IPS-NIHi7 (cell line): ENCODE data around the gene EHBP1L1.
"Not testable (repeated sequence)": the region's sequence is repeated elsewhere in the genome, so short reads cannot be mapped to it uniquely, and the experiment has no call there.

Experiments
- DNase-seq: peaks from one replicate; pipeline ENCODE4 v3.0.0; 2012; ENCODE audit warnings: mixed read lengths; ENCODE audit errors: extremely low spot score

EHBP1L1 gene

DNA sequence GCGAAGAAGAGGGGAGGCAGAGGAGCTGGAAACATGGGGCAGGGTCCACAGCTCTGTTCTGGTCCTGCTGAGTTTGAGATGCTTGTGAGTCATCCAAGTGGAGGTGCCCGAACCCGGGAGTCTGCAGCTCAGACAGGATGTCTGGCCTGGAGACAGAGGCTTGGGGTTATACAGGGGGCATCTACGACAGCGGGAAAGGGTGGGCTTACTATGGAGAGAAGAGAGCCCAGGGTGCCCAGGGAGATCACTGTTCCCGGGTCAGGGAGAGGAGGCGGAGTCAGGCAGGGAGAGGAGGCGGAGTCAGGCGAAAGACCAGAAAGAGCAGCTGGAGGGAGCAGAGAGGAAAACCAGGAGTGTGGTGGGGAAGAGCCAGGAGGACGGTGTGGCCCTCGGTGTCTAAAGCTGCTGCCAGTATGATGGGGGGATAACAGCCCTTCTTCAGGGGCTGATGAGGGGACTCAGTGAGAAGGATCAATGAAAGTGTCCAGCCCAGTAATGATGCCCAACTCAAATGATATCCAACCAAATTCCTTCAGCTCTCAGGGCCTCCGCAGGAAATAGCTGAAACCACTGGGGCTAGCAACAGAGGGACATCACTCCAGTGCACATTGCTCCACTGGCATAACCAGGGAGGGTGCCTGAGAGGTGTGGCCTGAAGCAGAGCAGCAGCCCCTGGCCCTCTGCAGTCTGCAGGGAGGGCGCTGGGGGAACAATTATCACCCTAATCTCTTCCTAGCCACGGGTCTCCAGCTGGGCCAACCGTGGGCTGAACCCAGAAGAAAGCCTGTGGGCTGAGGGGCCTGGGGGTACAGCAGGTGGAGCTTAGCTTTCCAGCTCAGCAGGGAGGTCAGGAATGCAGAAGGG is 15.1 kb upstream of the EHBP1L1 start:
- peak; percentile 71 for DNase-seq

DNA sequence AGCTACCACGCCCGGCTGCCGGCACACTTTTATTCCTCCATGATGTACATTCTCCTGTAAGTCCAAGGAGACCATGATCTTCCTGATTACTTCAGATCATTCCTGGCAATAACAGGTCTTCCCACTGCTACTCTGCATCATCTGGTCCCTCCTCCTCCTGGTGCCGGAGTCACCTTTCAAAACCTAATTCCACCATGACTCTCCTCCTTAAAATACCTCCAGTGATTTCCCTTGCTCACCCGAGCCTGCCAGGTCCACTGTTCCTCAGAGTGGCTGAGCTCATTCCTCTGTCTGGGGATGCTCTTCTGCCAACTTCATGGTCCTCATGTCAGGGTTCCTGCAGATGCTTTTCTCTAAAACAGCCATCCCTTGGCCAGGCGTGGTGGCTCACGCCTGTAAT is 13.8 kb upstream of the EHBP1L1 start:
- DNase-seq = no peak

DNA sequence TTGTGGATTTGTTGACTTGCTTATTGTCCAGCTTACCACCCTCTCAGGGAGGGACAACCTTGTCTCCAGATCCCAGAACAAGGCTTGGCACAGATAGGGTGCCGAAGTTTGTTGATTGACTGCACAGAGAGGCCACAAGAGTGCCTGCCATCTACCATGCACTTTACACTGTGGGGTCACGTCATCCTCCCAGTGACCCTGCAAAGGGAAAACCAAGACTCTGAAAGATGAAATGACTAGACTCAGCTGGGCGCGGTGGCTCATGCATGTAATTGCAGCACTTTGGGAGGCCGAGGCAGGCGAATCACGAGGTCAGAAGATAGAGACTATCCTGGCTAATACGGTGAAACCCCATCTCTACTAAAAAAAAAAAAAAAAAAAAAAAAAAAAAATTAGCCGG is 13.1 kb upstream of the EHBP1L1 start:
- DNase-seq = no peak

DNA sequence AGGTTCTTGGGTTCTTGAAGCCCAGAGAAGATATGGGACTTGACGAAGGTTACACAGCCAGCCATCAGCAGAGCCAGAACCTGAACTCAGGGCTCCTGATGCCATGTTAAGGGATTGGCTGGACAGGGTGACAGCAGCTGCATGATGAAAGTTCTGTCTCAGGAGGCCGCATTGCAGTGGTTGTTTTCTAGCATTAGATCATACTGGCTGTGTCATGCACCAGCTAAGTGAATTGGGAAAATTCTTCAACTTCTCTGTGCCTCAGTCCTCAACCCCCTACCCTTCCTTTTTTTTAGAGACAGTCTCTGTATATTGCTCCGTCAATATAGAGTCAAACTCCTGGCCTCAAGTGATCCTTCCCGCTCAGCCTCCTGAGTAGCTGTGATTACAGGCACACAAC is 12.3 kb upstream of the EHBP1L1 start:
- no peak for DNase-seq

DNA sequence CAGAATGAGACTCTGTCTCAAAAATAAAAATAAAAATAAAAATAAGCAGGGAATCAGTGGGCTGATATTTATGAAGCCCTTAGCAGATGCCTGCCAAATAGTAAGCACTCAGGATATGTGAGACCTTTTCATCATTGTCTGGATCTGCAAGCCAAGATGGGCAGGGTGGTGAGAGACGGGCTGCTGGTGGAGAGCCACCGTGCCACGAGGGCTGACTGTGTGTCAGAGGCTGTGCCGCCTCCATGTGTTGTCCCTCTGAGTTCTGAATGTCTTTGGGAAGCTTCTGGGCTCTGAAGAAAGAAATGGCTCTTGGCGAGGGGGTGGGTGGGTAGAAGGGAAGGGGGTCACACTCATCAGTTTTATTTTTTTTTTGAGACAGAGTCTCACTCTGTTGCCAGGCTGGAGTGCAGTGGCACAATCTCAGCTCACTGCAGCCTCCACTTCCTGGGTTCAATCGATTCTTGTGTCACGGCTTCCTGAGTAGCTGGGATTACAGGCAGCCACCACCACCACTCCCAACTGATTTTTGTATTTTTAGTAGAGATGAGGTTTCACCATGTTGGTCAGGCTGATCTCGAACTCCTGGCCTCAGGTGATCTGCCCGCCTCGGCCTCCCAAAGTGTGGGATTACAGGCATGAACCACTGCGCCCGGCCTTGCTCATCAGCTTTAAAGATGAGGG is 10.8 kb upstream of the EHBP1L1 start:
- DNase-seq = not testable (repeated sequence)

DNA sequence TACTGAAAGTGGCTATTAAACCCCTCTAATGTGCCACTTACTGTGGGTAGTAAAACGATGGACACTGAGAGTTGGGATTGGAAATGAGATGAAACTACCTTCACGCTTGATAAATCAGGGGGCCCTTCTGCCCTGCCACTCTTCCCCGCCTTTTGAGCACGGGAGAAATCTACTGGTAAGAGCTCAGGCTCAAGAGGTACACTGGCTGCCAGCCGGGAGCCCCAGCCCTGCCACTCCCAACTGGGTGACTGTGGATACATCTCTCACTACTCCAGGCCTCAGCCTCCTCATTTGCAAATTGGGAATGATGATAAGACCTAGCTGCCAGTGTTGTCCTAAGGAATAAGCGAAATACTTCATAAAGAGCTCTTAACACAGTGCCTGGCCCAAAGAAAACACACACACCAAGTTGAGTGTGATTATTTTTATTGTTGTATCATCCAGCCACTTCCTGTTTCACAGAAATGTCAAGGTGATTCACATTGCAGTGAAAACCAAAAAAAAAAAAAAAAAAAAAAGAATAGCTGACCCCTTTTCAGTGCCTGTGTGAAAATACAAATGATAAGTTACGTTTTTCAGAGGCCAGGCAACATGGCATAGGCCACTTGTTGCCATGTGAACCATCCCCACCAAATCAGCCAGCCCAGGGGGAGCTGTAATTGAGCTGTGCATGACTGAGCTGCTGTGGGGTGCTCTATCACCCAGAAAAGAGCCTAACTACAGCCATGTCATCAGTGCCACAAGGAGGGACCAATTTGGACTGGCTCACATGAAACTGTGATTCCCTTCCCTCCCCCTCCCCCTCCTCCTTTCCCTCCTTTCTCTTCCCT is 10.0 kb upstream of the EHBP1L1 start:
- no peak for DNase-seq

DNA sequence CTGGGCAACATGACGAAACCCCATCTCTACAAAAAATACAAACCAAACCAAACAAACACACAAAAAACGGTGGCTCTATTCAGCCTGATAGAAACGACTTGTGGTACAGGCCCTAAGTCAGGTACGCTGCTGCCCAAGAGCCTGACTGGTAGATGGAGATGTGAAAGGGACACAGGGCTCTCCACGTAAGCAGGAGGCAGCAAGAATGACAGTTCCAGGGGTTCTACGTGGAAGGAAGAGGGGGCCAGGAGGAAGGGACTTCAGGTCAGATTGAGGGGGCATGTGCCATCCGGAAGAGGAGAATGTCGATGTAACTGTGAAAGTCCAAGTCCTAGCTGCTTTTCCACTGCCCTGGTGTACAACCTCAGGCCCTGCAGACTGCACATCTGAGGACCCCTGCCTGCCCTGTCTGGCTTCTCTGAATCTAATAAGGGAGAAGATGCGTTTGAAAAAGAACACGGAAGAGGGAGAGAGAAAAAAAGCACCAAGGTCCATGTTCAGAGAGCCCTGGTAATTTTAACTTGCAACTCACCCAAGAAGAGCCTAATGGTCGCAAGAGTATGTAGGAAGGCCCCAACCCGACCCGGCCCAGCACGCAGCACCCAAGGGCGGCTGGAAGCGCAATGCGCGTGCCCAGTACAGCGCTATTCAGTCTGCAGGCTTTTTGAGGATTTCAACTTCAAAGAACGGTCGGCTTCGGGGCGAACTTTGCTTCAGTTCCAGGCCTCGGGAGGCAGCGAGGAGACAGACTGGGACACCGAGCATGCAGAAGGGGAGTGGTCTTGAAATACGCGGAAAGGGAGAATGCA is 6.5 kb upstream of the EHBP1L1 start:
- DNase-seq = no peak

DNA sequence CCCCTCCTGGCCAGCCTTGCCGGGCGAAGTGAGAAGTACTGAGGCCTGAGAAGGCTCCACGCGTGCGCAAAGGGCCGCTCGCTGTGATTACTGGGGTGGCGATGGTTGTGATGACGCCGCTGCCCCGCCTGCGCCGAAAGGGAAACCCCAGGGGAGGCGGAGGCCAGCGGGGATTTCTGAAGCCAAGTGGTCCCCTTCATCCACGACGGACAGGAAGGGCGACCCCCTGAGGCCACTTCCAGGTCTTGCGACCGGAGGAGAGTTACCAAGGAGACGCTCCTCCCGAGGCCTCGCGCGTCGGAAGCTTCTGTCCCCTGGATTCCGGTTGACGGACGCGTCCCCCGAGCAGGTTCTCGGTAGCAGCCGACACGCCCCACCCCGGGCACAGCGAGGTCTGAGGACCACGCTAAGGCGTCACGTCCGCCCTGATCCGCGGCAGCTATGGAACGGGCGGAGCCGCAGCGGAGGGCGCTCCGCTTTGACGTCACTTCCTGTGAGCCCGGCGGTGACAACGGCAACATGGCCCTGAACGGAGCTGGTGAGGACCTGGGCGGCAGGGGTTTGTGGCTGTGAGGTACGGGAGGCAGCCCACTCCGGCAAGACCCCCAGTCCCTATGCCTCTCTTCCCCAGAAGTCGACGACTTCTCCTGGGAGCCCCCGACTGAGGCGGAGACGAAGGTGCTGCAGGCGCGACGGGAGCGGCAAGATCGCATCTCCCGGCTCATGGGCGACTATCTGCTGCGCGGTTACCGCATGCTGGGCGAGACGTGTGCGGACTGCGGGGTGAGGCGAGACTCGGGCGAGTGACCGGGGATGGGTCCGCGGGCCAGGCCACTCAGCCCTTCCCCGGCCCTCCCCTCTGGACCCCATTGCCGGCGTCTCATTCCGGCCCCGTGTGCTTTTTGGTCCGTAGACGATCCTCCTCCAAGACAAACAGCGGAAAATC is 5.6 kb upstream of the EHBP1L1 start, which contains the start of gene ZNRD2:
Gene ZNRD2, plus strand, starts transcription at position 505 of the 946 bp plus-strand sequence. Its CDS starts 15 bp downstream, at position 520.
- DNase-seq = peak; percentile 95

DNA sequence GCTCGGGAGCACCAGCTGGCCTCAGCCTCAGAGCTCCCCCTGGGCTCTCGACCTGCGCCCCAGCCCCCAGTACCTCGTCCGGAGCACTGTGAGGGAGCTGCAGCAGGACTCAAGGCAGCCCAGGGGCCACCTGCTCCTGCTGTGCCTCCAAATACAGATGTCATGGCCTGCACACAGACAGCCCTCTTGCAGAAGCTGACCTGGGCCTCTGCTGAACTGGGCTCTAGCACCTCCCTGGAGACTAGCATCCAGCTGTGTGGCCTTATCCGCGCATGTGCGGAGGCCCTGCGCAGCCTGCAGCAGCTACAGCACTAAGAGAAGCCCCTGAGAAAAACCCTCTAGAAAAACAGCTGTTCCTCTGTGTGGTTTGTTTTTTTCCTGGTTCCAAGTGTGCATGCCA is 4.4 kb upstream of the EHBP1L1 start:
- no peak for DNase-seq

DNA sequence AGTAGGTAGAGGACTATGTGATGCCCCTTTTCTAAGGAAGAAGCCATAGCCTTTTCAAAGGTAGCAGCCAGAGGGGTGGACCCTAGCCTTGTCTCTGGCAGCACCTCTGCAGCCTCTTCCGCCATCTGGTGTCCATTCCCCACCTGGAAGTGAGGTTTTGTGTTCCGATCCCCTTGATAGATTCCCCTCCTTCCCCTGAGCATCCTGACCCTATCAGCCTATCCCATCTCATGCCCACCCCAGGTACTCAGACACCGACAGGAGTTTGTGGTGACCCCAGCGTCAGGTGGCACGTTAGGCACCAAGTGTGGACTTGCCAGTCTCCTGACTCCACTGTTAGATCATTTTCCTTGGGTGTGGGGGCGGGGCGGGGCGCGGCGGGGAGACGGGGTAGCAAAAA is 3.9 kb upstream of the EHBP1L1 start:
- no peak for DNase-seq

DNA sequence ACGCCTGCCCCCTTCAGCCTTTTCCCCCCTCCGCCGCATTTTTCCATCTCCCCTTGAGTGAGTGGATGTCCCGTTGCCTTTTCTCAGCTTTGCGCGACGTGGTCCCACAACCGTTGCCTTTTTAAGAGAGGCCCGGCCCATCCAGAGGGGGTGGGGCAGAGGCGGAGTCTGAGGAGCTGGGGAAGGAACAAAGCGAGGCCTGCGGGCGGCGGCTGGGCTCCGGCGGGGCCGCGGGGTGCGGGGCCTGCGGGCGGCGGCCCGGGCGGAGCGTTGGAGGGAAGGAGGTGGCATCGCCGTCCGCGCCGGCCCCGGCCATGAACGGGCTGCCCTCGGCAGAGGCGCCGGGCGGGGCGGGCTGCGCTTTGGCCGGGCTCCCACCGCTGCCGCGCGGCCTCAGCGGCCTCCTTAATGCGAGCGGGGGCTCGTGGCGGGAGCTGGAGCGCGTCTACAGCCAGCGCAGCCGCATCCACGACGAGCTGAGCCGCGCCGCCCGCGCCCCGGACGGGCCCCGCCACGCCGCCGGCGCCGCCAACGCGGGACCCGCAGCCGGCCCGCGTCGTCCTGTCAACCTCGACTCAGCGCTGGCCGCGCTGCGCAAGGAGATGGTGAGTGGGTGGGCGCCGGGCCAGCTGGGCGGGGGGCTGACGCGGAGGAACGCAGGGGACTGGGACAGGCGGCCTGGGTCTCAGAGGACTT is 3.3 kb upstream of the EHBP1L1 start, which contains the start of gene FAM89B:
Gene FAM89B, plus strand, starts transcription at position 183 of the 696 bp plus-strand sequence. Its CDS starts 132 bp downstream, at position 315.
- peak; percentile 74 for DNase-seq

DNA sequence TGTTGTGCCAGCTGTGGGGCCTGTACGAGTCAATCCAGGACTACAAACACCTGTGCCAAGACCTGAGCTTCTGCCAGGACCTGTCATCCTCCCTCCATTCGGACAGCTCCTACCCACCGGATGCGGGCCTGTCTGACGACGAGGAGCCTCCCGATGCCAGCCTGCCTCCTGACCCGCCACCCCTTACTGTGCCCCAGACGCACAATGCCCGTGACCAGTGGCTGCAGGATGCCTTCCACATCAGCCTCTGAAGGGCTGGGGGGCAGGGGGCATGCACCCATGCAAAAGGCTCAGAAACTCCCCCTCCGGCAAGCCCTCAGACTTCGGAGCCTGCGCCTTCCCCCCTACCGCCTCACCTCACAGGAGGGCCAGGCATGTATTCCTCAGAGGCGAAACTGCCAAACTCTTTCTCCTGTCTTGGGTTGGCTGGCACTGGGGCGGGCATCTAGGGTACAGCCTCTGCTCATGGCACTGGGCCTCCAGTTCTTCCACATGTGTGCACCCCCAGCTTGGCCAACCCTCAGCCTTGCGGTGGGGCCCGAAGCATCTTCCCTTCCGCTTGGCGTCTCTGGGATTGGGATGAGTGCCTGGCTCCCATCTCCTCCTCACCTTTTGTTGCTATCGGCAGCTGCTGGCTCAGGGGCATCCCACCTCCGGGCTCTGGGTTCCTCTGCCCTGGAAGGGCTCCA is 2.3 kb upstream of the EHBP1L1 start:
- DNase-seq = no peak

DNA sequence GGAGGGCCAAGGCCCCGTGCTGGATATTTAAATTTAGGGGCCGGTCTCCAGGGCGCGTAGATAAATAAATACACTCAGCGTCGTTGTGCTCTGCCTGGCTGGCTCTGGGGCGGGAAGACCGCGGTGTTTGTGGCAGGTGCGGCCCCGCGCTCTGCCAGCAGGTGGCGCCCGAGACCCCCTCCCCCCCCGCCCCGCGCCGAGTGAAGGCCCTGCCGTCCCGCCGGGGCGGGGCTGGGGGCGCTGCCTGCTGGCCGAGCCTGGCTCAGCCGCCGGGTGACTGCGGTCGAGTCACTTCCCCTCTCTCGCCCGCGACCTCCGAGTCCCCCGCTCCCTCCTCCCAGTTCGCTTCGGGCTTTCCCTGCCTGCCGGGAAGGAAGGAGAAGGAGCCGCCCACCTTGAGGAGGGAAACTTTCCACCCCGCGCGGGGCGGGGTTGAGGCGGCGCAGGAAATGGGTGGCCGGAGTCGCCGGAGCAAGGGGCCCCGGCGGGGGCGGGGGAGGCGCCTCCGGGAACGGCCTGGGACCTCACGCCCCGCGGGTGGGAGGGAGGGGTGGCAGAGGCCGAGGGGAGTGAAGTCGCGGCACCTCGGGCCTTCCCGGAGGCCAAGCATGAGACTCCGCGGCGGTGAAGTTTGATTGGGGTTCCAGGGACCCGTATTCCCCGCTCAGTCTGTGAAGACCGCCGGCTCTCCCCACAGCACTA is 1.6 kb upstream of the EHBP1L1 start:
- DNase-seq = peak; percentile 97

DNA sequence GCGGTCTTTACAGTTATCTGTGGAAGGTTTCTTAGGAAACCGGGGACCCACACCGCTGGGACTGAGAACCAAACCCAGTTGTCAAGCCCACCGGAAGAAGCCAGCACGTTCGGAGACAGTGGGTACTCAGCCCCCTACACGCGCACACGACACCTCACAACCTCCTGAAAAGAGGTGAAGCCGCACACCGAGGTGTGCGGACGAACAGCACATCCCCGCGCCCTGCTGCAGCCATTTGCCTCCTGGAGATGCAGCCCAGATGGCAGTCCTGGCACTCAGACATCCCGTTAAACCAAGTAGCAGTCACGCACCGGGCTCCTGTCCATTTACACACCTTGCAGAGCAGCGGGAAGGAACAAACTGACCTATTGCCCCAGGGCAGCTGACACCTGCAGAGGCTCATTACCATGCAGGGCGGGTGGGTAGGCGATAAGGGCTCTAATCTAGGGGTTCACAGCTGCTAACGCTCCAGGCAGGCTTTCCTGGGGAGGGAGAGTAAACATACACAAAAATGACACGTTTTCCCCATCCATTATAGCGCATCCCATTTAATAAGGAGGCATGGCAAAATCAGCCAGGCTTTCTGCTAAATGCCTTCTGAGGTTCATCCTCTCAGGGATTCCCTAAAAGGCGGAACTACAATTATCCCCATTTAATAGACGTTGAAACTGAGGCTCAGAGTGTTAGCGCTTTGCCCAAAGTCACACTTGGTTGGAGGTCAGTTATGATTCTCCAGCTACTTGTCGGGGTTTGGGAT is 864 bp upstream of the EHBP1L1 start:
- no peak for DNase-seq

DNA sequence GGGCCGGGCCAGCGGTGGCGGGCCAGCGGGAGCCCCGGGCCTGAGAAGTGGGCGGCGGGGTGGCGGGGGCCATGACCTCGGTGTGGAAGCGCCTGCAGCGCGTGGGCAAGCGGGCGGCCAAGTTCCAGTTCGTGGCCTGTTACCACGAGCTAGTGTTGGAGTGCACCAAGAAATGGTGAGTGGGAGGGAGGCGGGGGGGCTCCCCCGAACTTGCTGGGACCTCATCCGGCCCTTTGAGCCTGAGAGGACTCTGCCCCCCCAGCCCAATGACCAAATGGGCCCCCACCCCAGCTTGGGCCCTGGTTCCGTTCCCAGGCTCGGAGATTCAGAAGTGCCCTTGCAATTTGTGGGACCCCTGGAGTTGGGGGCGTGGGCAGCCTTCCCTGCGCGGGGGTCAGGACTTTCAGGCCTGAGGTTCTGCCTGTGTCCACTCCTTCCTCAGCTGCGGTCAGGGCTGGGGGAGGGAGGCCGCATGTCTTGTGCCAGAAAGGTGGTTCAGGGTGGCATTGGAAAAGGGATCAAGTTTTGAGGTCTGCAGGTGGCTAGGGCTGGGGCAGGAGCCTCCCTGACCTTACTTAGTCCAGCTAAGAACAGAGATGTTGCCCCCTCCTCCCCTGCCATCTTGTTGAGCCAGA is 496 bp downstream of the EHBP1L1 start:
- DNase-seq = no peak

DNA sequence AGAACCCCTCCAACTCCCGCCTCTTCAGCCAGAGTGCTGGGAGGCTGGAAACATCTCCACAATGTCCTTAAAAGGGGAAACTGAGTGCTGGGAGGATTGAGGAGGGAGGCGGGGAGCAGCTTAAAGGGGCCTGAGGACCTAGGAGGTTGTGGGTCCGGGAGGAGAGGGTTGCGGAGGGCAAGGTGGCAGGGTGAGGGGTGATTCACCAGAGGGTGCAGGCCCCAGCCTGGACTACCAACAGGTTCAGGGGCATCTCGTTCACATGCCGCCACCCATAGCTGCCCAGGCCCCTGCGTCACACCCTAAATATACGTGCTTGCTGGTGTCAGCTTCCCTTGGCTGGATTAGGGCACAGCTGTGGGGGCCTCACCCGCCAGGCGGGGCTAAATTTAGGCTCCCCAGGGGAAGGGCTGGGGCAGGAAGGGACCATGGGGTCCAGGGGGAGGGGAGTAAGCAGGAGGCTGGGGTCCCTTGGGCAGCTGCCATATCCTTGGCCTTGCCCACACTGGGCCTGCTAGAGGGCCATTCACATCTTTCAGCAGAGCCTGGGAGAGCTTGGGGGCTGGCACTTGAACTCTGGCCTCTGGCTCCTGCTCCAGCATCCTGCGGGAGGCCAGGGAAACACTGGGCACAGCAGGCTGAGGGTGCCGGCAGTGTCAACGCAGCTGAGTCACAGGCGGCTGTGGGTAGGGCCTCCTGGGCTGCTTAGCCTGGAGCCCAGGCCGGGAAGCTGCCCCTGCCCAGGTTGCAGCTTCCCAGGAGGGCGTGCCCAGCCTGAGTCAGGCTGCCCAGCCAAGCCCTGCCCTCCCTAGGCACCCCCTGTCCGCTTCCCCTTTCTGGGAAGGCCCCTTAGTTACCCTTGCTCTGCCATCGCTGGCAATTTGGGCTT is 1.3 kb downstream of the EHBP1L1 start:
- DNase-seq = no peak
